HG03025 (cell line): Measurements from ENCODE around the gene HTRA1.

Source experiments
- ATAC-seq: cut with Tn5 transposase; IDR thresholded peaks from one replicate; pipeline ENCODE4 v1.9.1; 2021; ENCODE audit warnings: mild to moderate bottlenecking, moderate library complexity; ENCODE audit not compliant: unreplicated experiment, low FRiP score

Gene HTRA1

DNA sequence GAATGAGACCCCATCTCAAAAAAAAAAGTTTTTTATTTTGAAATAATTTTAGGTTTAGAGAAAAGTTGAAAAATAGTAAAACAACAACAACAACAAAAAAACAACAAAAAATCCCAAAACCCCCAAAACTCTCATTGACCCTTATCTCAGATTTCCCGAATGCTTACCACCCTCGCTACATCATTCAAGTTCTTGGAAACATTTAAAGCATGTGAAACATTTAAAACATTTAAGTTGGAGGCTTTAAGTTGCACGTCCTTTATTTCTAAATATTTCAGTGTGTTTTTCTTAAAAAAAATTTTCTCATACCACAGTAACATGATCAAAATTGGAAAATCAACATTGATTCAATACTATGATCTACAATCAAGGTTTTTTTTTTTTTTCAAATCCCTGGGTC is 7.3 kb upstream of the HTRA1 start:
- no peak for ATAC-seq

- no peak for ATAC-seq
Measured at GRCh38 chr10:122454603-122455080, 6.7 kb upstream of the HTRA1 start, which contains the start of gene ARMS2. TSS of gene ARMS2 (plus strand) at chr10:122454653. CDS start at chr10:122454728, 75 bp downstream.

DNA sequence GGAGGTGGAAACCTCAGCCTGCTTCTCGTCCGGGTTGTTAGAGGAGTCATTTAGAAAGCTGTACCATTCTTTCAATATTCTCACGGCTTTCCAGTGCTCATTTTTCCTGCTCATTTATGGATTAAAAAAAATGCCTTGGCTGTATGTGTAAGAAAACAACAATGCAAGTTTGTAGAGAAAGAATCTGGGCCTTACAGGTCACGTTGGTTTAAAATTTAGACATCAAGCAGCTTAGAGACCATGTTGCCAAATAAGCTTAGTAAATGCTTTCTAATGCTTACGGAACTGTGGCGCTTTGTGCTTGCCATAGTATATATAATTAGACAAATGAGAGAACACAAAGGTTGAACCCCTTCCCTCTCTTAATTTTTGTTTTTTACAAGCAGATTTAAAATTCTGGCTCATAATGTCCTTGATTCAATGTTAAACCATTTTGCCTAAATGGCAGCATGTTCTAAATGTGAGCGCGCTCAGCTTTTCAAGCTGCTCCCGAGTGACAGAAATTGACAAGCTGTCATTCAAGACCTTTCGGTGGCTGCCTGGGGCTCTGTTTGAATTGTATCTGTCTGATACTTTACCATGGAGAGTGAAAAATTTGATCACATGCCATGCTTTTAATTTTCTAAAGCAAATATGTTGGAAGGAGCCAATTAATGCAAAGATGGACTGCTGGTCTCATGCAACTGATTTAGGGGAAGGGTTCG is 5.8 kb upstream of the HTRA1 start:
- no peak for ATAC-seq

DNA sequence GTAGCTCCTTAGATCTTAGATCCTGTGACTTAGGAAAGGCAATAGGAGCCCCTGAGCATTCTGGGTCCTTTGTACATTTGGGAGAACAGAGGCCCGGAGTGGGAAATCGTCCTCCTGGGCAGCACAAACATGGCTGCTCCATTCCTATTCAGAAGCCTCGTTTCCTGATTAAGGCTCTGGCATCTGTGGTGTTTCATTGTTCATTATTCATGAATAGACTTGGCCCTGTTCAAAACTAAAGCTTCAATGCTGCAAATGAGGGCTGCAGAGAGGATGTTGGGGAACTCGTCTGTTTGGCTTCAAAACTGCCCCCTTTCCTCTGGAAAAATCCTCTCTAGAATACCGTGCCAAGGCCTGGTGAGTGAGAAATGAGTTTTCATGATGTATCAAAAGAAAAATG is 3.4 kb upstream of the HTRA1 start:
- ATAC-seq = no peak

GRCh38 chr10:122458693-122459092 is 2.7 kb upstream of the HTRA1 start:
- no peak for ATAC-seq

- ATAC-seq = no peak
Measured at GRCh38 chr10:122459561-122460273, 1.6 kb upstream of the HTRA1 start.

DNA sequence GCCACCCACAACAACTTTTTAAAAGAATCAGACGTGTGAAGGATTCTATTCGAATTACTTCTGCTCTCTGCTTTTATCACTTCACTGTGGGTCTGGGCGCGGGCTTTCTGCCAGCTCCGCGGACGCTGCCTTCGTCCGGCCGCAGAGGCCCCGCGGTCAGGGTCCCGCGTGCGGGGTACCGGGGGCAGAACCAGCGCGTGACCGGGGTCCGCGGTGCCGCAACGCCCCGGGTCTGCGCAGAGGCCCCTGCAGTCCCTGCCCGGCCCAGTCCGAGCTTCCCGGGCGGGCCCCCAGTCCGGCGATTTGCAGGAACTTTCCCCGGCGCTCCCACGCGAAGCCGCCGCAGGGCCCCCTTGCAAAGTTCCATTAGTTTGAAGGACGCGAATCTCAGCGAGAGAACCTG is 461 bp upstream of the HTRA1 start:
- ATAC-seq = no peak

DNA sequence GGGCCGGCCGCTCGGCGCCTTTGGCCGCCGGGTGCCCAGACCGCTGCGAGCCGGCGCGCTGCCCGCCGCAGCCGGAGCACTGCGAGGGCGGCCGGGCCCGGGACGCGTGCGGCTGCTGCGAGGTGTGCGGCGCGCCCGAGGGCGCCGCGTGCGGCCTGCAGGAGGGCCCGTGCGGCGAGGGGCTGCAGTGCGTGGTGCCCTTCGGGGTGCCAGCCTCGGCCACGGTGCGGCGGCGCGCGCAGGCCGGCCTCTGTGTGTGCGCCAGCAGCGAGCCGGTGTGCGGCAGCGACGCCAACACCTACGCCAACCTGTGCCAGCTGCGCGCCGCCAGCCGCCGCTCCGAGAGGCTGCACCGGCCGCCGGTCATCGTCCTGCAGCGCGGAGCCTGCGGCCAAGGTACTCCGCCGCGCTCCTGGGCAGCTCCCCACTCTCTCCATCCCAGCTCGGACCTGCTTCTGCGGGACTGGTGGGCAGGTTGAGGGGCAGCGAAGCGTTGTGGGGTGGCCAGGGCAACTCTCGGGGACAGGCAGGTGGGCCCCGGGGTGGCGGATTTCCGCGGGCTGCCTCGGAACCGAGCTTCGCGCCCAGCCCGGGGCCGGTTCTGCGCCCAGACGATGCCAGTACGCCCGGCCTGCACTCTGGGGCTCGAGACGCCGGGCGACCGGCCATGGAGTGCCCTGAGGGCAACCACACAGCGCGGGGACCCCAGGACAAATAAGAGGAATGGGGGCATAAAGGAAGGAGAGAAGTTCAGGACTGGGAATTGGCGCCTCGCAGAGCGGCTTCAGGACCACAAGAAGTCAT is 578 bp downstream of the HTRA1 start:
- no peak for ATAC-seq

DNA sequence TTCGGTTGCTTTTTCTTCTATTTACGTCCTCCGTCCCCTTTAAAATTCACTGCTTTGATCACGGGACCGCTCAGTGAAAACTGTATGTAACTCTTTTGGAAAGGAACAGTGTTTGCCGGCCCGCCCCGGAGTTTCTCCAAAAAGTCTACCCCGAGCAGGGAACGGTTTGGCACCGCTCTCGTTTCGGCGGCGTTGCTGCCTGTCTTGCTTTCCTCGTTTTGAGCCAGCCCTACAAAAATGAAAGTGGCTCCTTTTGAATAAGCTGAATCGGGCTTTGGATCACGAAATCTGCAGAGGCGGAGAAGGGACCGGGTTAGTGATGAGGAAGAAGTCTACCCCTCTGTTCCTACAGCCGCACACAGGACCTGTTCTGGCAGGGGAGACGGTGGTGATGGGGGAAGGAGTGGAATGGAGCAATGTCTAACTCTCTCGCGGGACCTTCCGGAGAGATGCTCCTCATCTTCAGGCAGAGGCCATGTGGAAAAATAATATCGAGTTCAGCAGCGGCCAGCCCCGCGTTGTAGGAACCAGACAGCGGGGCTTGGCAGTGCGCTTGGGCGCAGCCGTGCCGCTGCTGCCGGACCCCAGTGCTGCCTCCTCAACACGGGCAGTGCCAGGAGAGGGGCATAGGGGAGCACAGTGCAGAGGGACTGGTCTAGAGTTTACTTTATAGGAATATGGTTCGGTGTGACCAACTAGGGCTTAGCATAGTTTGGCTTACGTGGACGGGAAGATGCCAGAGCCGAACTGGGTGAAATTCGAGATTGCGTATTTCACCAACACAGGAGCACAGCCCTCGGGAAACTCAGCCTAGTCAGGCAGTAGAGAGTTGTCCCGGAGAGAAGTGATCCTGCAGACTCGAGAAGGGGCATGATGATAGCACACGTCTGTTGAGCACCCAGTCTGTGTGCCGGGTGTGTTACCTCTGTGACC is 1.4 kb downstream of the HTRA1 start:
- ATAC-seq = no peak

- no peak for ATAC-seq
Measured at GRCh38 chr10:122463466-122464249, 2.3 kb downstream of the HTRA1 start.

GRCh38 chr10:122464250-122464510 is 2.8 kb downstream of the HTRA1 start:
- no peak for ATAC-seq

DNA sequence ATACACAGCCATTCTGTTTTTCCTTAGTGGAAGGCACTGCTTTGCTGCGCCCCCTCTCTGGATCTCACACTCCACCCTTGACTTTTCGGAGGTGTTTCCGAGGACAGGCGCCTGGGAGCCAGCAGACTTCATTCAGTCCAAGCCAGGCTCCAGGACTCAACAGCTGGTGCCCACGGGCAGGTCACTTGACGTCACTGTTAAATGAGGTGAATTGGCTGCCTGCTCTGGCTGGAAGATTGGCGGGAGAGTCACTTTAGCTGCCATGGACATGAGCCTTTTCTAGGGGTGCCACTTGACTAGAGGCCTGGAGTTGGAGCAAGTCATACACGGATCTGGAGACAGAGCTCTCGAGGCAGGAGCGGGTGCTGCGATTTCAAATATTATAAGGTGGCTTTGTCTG is 3.2 kb downstream of the HTRA1 start:
- ATAC-seq = no peak

DNA sequence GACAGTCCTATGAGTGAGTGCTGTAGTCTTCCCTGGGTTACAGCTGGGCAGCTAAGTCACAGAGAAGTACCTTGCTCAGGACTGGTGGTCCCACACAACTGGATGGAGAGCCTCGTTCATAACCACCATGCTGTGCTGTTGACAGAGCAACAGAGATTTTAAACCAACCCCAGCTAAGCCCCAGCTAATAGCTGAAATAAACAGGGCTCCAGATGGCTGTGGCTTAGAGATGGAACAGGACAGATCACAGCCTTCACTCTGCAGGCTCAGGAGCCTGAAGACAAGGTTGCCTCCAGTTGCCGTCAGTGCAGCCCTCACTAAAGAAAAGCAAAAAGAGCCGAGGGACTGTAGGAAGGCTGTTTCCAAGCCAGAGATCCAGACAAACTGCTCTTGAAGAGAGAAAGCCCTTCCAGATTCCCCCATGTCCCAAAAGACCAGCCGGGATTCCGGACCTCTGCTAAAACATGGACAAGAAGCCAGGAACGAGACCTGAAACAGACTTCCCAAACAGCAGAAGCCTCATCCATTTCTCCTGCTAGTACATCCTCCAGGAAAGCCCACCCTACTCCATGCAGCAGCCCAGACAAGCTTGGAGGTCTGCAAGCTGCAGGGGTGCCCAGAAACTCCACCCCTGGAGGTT is 4.2 kb downstream of the HTRA1 start:
- no peak for ATAC-seq

DNA sequence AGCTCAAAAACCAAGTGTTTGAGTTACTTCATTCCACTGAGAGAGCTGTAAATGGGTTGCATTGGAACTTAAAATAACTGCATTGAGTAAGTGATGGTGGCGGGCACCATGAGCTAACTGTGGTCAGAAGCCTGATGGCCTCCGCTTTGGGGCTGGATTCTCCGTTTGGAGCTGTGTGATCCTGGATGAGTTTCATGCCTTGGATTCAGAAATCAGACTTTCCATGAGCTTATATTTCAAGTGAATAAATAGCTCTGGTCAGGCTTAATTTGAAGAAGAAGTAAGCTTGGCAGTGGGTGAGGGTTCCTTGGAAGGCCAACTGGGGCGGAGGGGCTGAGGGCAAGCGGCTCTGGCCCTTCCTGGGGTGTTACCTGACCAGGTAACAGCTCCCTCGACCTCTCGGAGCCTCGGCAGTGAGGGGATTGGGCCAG is 5.6 kb downstream of the HTRA1 start:
- no peak for ATAC-seq

- no peak for ATAC-seq
Measured at GRCh38 chr10:122467701-122468100, 6.3 kb downstream of the HTRA1 start.

DNA sequence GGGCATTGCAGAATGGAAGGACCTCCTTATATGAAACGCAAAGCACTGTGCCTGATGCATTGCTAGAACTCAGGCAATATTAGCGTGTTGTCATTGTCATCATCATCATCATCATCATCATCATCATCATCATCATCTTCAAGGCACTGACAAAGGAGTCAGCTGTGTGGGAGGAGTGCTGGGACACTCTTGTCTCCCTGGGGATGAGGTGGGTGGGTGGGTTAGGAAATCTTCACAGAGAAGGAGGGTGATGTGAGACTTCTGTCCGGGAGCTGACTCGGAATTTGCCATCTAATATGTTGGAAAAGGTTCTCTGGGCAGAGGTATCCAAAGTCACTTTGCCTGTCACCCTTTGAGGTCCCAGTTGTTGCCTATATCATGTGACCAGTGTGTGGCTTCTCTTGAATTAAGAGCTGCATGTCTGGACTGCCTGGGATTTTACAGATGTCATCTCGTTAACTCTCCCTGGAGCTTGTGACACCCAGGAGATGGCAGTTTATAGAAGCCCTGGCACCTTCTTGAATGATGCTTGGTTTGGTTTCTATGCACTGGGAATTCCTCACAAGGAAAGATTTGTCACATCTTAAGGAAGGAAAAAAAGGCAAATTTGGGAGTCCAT is 7.1 kb downstream of the HTRA1 start:
- ATAC-seq = no peak

- ATAC-seq = no peak
Measured at GRCh38 chr10:122468926-122469781, 7.8 kb downstream of the HTRA1 start.

- no peak for ATAC-seq
Measured at GRCh38 chr10:122469848-122470247, 8.5 kb downstream of the HTRA1 start.
